ENCODE measurements around the gene TMEM63A. TPM values are rescaled to one million over a fixed set of nuclear protein-coding genes. Genes with fewer than 3 reads are reported as not detected.

TMEM63A gene
- total and polyA plus RNA-seq, 2 of the 13 experiments (the other 11 are each of a cell fraction or from before 2014, with no cell fraction given), result 23.9 to 53.3 TPM

DNA sequence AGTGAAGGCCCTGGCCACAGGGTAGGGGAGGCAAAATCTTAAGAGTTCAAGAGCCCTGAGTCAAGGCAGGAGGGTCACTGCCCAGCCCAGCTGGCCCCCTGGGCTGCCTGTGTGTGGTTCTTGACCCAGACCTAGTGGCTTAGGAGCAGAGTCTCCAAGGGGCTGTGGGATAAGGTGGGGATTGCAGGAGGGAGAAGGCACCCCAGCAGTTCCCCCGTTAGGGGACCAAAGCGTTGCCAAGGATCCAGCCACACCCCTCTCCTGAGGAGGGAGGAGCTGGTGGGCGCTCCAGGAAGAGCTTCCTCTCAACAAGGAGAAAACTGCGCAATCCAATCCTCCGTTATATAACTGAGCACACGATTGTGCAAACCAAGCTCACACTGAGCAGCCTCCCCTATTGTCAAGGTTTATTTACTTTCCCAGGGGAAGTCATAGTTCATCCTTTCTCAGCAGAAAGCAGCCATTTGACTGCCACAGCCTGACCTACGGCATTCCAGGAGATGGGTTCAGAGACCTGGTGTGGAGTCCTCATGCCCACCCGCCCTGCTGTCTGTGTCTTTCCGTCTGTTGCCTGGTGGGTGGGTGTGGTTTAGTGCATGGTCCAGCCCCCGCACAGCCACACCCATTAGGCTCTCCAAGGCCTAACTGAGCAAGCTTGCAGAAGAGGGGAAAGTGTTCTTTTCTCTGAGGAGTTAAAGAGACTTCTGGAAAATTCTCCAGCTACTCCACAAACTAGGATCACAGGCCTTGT is 68.8 kb downstream of the TMEM63A start (continued):
- TF ChIP-seq, protein P1, sequence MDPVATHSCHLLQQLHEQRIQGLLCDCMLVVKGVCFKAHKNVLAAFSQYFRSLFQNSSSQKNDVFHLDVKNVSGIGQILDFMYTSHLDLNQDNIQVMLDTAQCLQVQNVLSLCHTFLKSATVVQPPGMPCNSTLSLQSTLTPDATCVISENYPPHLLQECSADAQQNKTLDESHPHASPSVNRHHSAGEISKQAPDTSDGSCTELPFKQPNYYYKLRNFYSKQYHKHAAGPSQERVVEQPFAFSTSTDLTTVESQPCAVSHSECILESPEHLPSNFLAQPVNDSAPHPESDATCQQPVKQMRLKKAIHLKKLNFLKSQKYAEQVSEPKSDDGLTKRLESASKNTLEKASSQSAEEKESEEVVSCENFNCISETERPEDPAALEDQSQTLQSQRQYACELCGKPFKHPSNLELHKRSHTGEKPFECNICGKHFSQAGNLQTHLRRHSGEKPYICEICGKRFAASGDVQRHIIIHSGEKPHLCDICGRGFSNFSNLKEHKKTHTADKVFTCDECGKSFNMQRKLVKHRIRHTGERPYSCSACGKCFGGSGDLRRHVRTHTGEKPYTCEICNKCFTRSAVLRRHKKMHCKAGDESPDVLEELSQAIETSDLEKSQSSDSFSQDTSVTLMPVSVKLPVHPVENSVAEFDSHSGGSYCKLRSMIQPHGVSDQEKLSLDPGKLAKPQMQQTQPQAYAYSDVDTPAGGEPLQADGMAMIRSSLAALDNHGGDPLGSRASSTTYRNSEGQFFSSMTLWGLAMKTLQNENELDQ (CRISPR knock-in tag; IDR thresholded peaks at IDR 0.05; ENCODE audit: borderline replicate concordance), result no peak
- TF ChIP-seq, protein P2, sequence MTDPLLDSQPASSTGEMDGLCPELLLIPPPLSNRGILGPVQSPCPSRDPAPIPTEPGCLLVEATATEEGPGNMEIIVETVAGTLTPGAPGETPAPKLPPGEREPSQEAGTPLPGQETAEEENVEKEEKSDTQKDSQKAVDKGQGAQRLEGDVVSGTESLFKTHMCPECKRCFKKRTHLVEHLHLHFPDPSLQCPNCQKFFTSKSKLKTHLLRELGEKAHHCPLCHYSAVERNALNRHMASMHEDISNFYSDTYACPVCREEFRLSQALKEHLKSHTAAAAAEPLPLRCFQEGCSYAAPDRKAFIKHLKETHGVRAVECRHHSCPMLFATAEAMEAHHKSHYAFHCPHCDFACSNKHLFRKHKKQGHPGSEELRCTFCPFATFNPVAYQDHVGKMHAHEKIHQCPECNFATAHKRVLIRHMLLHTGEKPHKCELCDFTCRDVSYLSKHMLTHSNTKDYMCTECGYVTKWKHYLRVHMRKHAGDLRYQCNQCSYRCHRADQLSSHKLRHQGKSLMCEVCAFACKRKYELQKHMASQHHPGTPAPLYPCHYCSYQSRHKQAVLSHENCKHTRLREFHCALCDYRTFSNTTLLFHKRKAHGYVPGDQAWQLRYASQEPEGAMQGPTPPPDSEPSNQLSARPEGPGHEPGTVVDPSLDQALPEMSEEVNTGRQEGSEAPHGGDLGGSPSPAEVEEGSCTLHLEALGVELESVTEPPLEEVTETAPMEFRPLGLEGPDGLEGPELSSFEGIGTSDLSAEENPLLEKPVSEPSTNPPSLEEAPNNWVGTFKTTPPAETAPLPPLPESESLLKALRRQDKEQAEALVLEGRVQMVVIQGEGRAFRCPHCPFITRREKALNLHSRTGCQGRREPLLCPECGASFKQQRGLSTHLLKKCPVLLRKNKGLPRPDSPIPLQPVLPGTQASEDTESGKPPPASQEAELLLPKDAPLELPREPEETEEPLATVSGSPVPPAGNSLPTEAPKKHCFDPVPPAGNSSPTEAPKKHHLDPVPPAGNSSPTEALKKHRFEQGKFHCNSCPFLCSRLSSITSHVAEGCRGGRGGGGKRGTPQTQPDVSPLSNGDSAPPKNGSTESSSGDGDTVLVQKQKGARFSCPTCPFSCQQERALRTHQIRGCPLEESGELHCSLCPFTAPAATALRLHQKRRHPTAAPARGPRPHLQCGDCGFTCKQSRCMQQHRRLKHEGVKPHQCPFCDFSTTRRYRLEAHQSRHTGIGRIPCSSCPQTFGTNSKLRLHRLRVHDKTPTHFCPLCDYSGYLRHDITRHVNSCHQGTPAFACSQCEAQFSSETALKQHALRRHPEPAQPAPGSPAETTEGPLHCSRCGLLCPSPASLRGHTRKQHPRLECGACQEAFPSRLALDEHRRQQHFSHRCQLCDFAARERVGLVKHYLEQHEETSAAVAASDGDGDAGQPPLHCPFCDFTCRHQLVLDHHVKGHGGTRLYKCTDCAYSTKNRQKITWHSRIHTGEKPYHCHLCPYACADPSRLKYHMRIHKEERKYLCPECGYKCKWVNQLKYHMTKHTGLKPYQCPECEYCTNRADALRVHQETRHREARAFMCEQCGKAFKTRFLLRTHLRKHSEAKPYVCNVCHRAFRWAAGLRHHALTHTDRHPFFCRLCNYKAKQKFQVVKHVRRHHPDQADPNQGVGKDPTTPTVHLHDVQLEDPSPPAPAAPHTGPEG (CRISPR knock-in tag; IDR thresholded peaks at IDR 0.05), result no peak
- TF ChIP-seq NR2C2 (CRISPR knock-in tag; IDR thresholded peaks at IDR 0.05; ENCODE audit: borderline replicate concordance), result peak; percentile 93
- TF ChIP-seq ZNF709 (CRISPR knock-in tag; IDR thresholded peaks at IDR 0.05), result peak; percentile 62
- TF ChIP-seq ZNF160 (CRISPR knock-in tag; IDR thresholded peaks at IDR 0.05), result peak; percentile 91
- peak; percentile 60; the same call in 1 of the 2 replicates for TF ChIP-seq JUND (CRISPR knock-in tag; IDR thresholded peaks at IDR 0.05)
- peak; percentile 49; the same call in 1 of the 2 replicates for TF ChIP-seq KDM4B (CRISPR knock-in tag; IDR thresholded peaks at IDR 0.05)
- TF ChIP-seq, protein P3, sequence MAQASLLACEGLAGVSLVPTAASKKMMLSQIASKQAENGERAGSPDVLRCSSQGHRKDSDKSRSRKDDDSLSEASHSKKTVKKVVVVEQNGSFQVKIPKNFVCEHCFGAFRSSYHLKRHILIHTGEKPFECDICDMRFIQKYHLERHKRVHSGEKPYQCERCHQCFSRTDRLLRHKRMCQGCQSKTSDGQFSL (CRISPR knock-in tag; IDR thresholded peaks at IDR 0.05), result 0 out of 2 replicates have a peak, but pooled peaks have one; percentile 47
- TF ChIP-seq, protein P4, sequence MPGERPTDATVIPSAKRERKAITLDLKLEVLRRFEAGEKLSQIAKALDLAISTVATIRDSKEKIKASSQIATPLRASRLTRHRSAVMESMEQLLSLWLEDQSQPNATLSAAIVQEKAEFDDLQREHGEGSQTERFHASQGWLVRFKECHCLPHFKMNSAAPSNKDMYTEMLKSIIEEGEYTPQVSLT (CRISPR knock-in tag; IDR thresholded peaks at IDR 0.05; ENCODE audit: borderline replicate concordance, low read depth), result no peak
- TF ChIP-seq ATM (IDR thresholded peaks at IDR 0.05; ENCODE audit: borderline replicate concordance), result no peak; the same call in 1 of the 2 replicates
- peak; percentile 49; the same call in 1 of the 2 replicates for TF ChIP-seq LCORL (IDR thresholded peaks at IDR 0.05)
- TF ChIP-seq LCORL (CRISPR knock-in tag; IDR thresholded peaks at IDR 0.05), result peak; percentile 98
- TF ChIP-seq ZNF792 (CRISPR knock-in tag; IDR thresholded peaks at IDR 0.05), result peak; percentile 90
- TF ChIP-seq, protein P5, sequence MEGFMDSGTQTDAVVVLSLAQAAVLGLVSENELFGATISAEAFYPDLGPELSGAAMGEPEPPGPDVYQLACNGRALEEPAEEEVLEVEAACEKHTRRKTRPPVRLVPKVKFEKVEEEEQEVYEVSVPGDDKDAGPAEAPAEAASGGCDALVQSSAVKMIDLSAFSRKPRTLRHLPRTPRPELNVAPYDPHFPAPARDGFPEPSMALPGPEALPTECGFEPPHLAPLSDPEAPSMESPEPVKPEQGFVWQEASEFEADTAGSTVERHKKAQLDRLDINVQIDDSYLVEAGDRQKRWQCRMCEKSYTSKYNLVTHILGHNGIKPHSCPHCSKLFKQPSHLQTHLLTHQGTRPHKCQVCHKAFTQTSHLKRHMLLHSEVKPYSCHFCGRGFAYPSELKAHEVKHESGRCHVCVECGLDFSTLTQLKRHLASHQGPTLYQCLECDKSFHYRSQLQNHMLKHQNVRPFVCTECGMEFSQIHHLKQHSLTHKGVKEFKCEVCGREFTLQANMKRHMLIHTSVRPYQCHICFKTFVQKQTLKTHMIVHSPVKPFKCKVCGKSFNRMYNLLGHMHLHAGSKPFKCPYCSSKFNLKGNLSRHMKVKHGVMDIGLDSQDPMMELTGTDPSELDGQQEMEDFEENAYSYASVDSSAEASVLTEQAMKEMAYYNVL (CRISPR knock-in tag; IDR thresholded peaks at IDR 0.05; ENCODE audit: borderline replicate concordance), result peak; percentile 95
- TF ChIP-seq SRY (CRISPR knock-in tag; IDR thresholded peaks at IDR 0.05), result no peak

Data from HepG2 (cell line).